Stomach smooth muscle (tissue), 2 donors: ENCODE results near the gene SLC38A6.

Experiments used
- H3K27ac ChIP-seq: one replicate; pipeline ENCODE4 v1.7.0; 2013; ENCODE audit warnings: mild to moderate bottlenecking, low read length, inconsistent platforms
- H3K27me3 ChIP-seq, 2 donors: one replicate each; pipeline ENCODE4 v1.7.0; 2013; ENCODE audit warnings: low read length in 2 of 2; ENCODE audit not compliant: insufficient read depth in 2 of 2, control insufficient read depth in 1 of 2
- H3K36me3 ChIP-seq, 2 donors: one replicate each; pipeline ENCODE4 v1.7.0; 2013; ENCODE audit warnings: low read length in 2 of 2; ENCODE audit not compliant: control insufficient read depth in 2 of 2, insufficient read depth in 2 of 2
- H3K4me1 ChIP-seq: one replicate; pipeline ENCODE4 v1.7.0; 2013; ENCODE audit warnings: low read length; ENCODE audit not compliant: control insufficient read depth, insufficient read depth
- H3K4me3 ChIP-seq, 2 donors: one replicate each; pipeline ENCODE4 v1.7.0; 2013; ENCODE audit warnings: low read length in 2 of 2
- H3K9ac ChIP-seq, 2 donors: one replicate each; pipeline ENCODE4 v1.7.0; 2013; ENCODE audit warnings: low read length in 2 of 2, mild to moderate bottlenecking in 1 of 2
- H3K9me3 ChIP-seq, 2 donors: one replicate each; pipeline ENCODE4 v1.7.0; 2013; ENCODE audit warnings: low read length in 2 of 2; ENCODE audit not compliant: control insufficient read depth in 2 of 2
- donor health status: healthy.
- donor health status: Pancreatic carcinoma.

Gene SLC38A6

DNA sequence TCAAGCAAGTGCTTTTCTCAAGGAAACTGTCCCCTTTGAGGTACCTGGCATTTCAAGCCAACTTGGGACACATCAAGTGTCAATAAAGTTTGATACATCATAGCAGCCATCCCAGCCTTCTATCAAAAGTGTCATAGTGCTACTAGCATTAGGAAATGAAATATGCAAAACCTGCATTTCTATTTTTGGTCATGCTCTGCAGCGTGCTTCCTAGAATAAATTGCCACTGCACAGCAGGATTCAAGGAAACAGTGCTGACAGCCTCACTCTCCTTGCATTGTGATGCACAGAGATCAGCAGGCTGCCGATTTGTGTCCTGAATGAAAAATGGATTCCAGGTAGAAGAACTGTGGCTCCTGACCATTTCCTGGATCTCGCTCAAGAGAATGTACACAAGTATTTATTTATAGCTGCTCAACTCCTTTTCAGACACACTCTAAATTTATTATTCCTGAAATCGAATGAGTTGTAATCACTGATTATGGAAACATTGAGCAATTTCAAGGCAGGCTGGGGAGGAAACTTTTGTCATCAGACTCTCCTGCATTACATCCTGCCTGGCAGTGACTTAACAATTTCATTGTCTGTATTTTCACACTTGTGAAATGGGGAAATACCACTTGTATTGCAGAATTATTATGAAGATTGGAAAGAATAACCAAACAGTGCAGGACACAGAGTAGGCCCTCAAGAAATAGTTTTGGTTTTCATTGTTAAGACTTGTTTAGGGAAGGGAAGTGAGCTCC, 120.9 kb downstream of the SLC38A6 start:
- Histone ChIP-seq H3K27me3 (no peaks in the 10 kb centered on the region), H3K9me3 (peaks cover 0 to 7% of the 10 kb centered on the region in 2 donors), H3K4me1 (peaks cover 21% of the 10 kb centered on the region), H3K36me3 (no peaks in the 10 kb centered on the region), H3K9ac (no peak overlapping the region), H3K4me3 (no peak overlapping the region), H3K27ac (no peak overlapping the region)
